RWPE2 (cell line): ENCODE results near the gene SELPLG.

Source experiments
- ATAC-seq: fragments of 200-7000 bp; cut with Tn5 transposase; 3 replicates; pipeline ENCODE4 v1.9.1; 2021; ENCODE audit warnings: low read depth
- DNase-seq: peaks from one replicate; pipeline ENCODE4 v3.0.0-alpha.2; 2020; ENCODE audit warnings: low spot score
- H3K27ac ChIP-seq: fragments of 450-650 bp; 2 replicates; pipeline ENCODE4 v1.5.1; 2017; ENCODE audit warnings: mild to moderate bottlenecking; ENCODE audit not compliant: poor library complexity, severe bottlenecking
- H3K27me3 ChIP-seq: fragments of 250-450 bp; sonication (Bioruptor Pico); 2 replicates; pipeline ENCODE4 v1.5.1; 2021; ENCODE audit warnings: mild to moderate bottlenecking, moderate library complexity; ENCODE audit not compliant: insufficient read depth, poor library complexity, severe bottlenecking
- H3K36me3 ChIP-seq: fragments of 250-450 bp; sonication (Bioruptor Pico); 2 replicates; pipeline ENCODE4 v1.5.1; 2020; ENCODE audit warnings: low read depth, mild to moderate bottlenecking, moderate library complexity
- H3K4me1 ChIP-seq: fragments of 250-450 bp; sonication (Bioruptor Pico); 2 replicates; pipeline ENCODE4 v1.5.1; 2021; ENCODE audit warnings: mild to moderate bottlenecking, moderate library complexity; ENCODE audit not compliant: insufficient read depth, poor library complexity, severe bottlenecking
- H3K4me3 ChIP-seq: fragments of 250-450 bp; sonication (Bioruptor Pico); 2 replicates; pipeline ENCODE4 v1.5.1; 2021; ENCODE audit warnings: mild to moderate bottlenecking, moderate library complexity; ENCODE audit not compliant: severe bottlenecking
- H3K9me3 ChIP-seq: fragments of 250-450 bp; sonication (Bioruptor Pico); 2 replicates; pipeline ENCODE4 v1.5.1; 2021; ENCODE audit warnings: mild to moderate bottlenecking, moderate library complexity; ENCODE audit not compliant: severe bottlenecking
- TF ChIP-seq, protein P1 (sequence below): fragments of 450-650 bp; IDR thresholded peaks from one replicate; pipeline ENCODE4 v1.5.1; 2017; ENCODE audit warnings: mild to moderate bottlenecking, moderate library complexity; ENCODE audit not compliant: poor library complexity, severe bottlenecking

The SELPLG gene

GRCh38 chr12:108604208-108604941 lies 29.3 kb downstream of the SELPLG start:
- H3K4me1 ChIP-seq = no peaks in the 10 kb centered on the region

DNA sequence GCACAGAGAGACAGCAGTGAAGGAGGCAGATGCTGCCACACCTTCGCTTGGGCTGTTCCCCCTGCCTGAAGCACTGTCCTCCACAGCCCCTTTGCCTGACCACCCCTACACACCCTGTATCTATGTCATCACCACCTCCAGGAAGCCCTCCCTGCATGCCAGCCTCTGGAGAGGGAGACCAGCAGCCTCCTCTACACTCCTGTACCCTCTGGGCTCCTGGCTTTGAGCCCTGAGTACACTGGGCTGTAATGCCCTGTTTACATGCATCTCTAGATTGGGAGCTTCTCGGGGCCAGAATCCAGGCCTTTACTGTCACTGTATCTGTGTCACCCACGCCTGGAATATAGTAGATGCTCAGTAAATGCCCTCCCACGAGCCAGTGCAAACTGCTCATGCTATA lies 30.0 kb downstream of the SELPLG start:
- TF ChIP-seq, protein P1, sequence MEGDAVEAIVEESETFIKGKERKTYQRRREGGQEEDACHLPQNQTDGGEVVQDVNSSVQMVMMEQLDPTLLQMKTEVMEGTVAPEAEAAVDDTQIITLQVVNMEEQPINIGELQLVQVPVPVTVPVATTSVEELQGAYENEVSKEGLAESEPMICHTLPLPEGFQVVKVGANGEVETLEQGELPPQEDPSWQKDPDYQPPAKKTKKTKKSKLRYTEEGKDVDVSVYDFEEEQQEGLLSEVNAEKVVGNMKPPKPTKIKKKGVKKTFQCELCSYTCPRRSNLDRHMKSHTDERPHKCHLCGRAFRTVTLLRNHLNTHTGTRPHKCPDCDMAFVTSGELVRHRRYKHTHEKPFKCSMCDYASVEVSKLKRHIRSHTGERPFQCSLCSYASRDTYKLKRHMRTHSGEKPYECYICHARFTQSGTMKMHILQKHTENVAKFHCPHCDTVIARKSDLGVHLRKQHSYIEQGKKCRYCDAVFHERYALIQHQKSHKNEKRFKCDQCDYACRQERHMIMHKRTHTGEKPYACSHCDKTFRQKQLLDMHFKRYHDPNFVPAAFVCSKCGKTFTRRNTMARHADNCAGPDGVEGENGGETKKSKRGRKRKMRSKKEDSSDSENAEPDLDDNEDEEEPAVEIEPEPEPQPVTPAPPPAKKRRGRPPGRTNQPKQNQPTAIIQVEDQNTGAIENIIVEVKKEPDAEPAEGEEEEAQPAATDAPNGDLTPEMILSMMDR = no peak
- DNase-seq (no peak), ATAC-seq (no peak)
- Histone ChIP-seq H3K36me3 (no peaks in the 10 kb centered on the region), H3K4me3 (no peak overlapping the region), H3K27ac (no peak overlapping the region), H3K9me3 (no peaks in the 10 kb centered on the region), H3K4me1 (no peaks in the 10 kb centered on the region), H3K27me3 (no peaks in the 10 kb centered on the region)

More at GRCh38 chr12:108604208-108604941, 29.3 kb downstream of the SELPLG start:
- ATAC-seq (no peak), DNase-seq (no peak)
- H3K27me3 ChIP-seq = no peaks in the 10 kb centered on the region
- H3K4me3 ChIP-seq = no peak overlapping the region
- H3K9me3 ChIP-seq = no peaks in the 10 kb centered on the region
- no peak overlapping the region for H3K27ac ChIP-seq
- TF ChIP-seq, protein P1 = no peak
- no peaks in the 10 kb centered on the region for H3K36me3 ChIP-seq

- H3K4me1 ChIP-seq = no peaks in the 10 kb centered on the region
- no peak overlapping the region for H3K27ac ChIP-seq
- no peaks in the 10 kb centered on the region for H3K27me3 ChIP-seq
- no peaks in the 10 kb centered on the region for H3K9me3 ChIP-seq
- no peak for ATAC-seq
- H3K4me3 ChIP-seq = no peak overlapping the region
- DNase-seq = no peak
- TF ChIP-seq, protein P1 = no peak
- no peaks in the 10 kb centered on the region for H3K36me3 ChIP-seq
Measured at GRCh38 chr12:108602976-108603704, 30.6 kb downstream of the SELPLG start.

DNA sequence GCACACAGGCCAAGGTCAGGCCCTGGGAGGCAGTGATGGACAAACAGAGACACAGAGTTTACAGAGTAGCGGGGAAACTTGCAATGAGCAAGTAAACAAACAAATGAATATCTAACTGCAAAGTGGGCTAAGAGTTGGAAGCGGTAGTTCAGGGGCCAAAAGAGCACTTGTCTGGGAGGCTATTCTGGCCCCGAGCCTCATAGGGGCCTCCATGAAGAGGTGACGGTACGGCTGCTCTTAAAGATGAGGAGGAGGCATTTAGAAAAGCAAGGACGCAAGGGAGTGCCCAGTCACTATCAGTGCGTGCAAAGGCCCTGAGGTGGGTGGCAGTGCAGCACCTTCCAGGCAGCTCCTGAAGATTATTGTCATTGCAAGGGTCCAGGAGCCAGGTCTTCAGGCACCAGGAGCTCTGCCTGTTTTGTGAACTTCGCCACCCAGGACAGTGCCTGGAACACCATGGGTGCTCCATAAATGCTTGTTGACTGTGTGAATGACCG lies 31.4 kb downstream of the SELPLG start:
- no peak overlapping the region for H3K4me3 ChIP-seq
- TF ChIP-seq, protein P1 = no peak
- no peak overlapping the region for H3K27ac ChIP-seq
- ATAC-seq = no peak
- H3K27me3 ChIP-seq = no peaks in the 10 kb centered on the region
- H3K9me3 ChIP-seq = no peaks in the 10 kb centered on the region
- no peaks in the 10 kb centered on the region for H3K36me3 ChIP-seq
- no peaks in the 10 kb centered on the region for H3K4me1 ChIP-seq
- DNase-seq = no peak

DNA sequence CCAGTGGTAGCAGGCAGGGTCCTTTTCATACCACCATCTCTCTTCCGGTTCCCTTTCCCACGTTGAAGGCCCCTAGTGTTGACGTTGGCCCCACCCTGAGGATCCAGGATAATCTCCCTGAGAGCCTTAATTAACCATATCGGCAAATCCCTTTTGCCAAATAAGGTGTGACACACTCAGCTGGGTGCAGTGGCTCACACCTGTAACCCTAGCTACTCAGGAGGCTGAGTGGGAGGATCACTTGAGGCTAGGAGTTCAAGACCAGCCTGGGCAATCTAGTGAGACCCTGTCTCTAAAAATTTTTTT lies 33.0 kb downstream of the SELPLG start:
- no peaks in the 10 kb centered on the region for H3K4me1 ChIP-seq
- TF ChIP-seq, protein P1 = no peak
- DNase-seq = no peak
- H3K27ac ChIP-seq = no peak overlapping the region
- H3K9me3 ChIP-seq = no peaks in the 10 kb centered on the region
- no peaks in the 10 kb centered on the region for H3K27me3 ChIP-seq
- no peaks in the 10 kb centered on the region for H3K36me3 ChIP-seq
- ATAC-seq = no peak
- no peak overlapping the region for H3K4me3 ChIP-seq
